ENCODE results near the gene RIPOR2.

GRCh38 chr6:24778121-24778520 is 157.6 kb downstream of the RIPOR2 start:
- TF ChIP-seq CTCF (IDR thresholded peaks at IDR 0.05; ENCODE audit: low read depth, low read length) (no peak), EZH2phosphoT487 (IDR thresholded peaks at IDR 0.05; ENCODE audit: low read depth) (no peak)

All from OCI-LY3 (cell line).